B cell (primary cell): ENCODE measurements around the gene DERA.

Experiments
- EZH2 ChIP-seq: IDR thresholded peaks from 2 replicates; pipeline ENCODE4 v1.6.1; 2012; ENCODE audit warnings: borderline replicate concordance, low read depth, mild to moderate bottlenecking, moderate library complexity, low read length; ENCODE audit not compliant: insufficient read depth, poor library complexity, severe bottlenecking
- TF ChIP-seq, protein P1 (sequence below): fragments of 200-600 bp; IDR thresholded peaks from one replicate; pipeline ENCODE4 v1.8.0; 2022; ENCODE audit warnings: antibody characterized with exemption, mild to moderate bottlenecking

GRCh38 chr12:15879413-15879812 is 31.7 kb upstream of the DERA start:
- TF ChIP-seq, protein P1, sequence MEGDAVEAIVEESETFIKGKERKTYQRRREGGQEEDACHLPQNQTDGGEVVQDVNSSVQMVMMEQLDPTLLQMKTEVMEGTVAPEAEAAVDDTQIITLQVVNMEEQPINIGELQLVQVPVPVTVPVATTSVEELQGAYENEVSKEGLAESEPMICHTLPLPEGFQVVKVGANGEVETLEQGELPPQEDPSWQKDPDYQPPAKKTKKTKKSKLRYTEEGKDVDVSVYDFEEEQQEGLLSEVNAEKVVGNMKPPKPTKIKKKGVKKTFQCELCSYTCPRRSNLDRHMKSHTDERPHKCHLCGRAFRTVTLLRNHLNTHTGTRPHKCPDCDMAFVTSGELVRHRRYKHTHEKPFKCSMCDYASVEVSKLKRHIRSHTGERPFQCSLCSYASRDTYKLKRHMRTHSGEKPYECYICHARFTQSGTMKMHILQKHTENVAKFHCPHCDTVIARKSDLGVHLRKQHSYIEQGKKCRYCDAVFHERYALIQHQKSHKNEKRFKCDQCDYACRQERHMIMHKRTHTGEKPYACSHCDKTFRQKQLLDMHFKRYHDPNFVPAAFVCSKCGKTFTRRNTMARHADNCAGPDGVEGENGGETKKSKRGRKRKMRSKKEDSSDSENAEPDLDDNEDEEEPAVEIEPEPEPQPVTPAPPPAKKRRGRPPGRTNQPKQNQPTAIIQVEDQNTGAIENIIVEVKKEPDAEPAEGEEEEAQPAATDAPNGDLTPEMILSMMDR = no peak
- no peak for TF ChIP-seq EZH2
